NCI-H460 (cell line): ENCODE measurements around the gene RASGRP4. TPM values are rescaled to one million over a fixed set of nuclear protein-coding genes. Genes with fewer than 3 reads are reported as not detected.
"Not testable (repeated sequence)": the region's sequence is repeated elsewhere in the genome, so short reads cannot be mapped to it uniquely, and the experiment has no call there.

Experiments used
- DNase-seq: peaks from one replicate; pipeline ENCODE4 v3.0.0-alpha.2; 2016; ENCODE audit warnings: low read depth; ENCODE audit errors: extremely low read depth
- total RNA-seq: library from RNA; depleted of rRNA; stranded (reverse); fragments of >200 nt; shearing (Covaris generic); gene quantifications from 2 replicates; pipeline ENCODE4 v1.2.3, GENCODE V29; 2014

The RASGRP4 gene
- total RNA-seq, 1 experiment from 2014 or later: not detected

DNA sequence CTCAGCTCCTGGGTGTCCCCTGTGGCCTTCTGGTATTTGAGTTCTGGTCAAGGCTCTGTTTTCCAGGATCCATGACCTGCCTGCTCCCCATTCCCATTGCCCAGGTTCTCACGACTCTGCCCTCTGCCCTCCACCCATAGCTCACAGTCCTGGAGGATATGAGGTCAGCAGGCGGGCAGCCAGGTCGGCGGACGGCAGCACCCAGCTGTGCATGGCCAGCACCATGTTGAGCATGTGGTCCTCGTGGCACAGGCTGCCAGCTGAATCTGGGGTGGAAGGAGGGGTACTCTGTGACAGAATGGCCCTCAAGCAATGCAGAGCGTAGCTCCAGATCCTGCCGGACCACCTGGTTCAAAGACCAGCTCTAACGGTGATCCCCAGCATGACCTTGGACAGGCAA lies 5.1 kb downstream of the RASGRP4 start:
- DNase-seq: no peak

DNA sequence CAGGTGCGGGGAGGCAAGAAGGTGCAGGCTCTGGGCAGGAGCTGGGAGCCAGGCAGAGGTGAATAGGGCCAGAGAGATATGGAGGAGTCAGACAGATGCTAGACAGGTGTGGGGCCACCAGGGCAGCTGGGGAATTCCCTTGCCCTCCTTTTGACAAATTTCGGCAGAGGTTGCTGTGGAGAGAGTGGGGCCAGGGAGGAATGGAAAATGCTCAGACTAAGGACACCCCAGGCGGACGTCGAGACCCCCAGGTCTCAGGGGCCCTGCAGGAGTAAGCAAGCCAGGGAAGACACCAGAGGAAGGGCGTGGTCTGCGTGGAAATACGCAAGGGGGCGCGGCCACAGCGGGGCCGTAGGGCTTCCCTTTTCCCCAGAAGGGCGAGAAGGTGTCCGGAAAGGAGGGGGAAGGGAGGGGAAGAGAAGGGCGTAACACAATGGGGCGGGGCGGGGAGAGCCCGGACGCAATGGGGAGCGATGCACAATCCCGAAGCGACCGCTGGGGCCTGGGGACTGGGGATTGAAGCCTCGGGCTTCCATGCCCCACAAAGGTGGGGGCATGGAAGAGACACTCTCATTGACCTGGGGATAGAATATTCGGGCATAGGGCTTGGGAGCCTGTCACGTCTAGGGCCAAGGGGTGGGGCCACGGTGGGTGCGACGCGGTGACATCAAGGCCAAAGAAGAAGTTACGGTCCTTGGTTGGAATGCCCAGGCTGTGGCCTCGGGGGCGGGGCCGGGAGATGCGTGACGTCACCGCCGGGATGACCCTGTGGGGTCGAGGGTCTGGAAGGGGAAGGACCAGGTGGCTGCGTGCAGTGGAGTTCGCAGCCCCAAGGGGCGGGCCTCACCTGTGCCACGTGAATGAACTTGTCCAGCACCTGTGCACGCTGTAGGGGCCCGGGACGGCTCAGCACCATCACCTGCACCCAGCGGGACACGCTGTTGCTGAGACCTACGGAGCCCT lies 8.2 kb downstream of the RASGRP4 start:
- peak; percentile 39 for DNase-seq

DNA sequence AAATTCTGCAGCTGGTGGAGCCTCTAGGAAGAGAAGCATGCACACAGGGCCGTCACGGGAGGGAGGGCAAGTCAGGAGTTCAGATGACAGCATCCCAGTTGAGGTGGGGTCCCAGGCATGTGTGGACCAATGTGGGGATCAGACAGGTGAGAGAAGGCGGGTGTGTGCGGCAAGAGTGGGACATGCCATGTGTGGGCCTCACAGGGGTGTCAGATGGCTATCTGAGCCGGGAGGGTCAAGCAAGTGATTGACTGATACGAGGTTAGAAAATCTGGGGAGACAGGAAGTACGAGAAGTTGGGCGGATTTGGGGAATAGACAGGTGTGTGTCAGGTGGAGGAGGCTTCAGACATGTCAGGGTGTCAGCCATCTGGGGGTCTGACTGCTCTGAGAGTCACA lies 8.9 kb downstream of the RASGRP4 start:
- DNase-seq: no peak

DNA sequence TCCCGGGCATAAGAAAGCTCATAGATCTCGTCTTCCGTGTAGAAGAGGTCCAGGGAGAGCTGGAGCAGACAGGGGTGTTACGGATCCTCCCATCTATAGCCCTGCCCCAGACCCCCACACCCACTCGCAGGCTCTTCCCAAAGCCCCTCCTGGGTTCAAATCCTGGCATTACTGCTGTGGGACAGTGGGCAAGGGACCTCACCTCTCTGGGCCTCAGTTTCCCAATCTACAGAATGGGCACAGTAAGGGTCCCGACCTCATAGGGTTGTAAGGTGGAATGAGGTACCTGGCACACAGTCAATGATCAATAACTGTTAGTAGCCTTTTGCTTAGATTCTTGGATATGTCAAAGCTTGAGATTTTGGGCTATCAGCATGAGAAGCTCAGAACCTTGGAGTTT lies 12.6 kb downstream of the RASGRP4 start:
- no peak for DNase-seq

GRCh38 chr19:38412961-38413360 lies 13.1 kb downstream of the RASGRP4 start:
- DNase-seq: no peak

DNA sequence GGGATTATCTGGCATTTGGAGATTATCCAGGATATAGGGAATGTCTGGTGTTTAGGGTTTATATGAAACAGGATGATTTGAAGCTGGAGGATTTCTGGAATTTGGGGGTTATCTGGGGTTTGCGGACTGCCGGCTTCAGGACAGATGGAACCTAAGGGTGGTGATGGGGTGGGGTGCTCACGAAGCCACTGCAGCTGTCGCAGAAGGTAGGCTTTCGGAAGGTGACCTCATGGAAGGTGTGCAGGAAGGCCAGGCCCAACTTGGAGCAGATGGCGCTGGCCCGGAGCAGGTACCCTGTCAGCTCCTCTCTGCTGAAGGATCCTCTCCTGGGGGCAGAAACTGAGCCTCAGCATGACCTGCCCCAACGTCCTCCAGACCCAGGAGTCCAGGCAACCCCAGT lies 13.5 kb downstream of the RASGRP4 start:
- DNase-seq: no peak

- DNase-seq: not testable (repeated sequence)
Measured at GRCh38 chr19:38411898-38412297, 14.1 kb downstream of the RASGRP4 start.

GRCh38 chr19:38411041-38411712 lies 14.8 kb downstream of the RASGRP4 start:
- no peak for DNase-seq

DNA sequence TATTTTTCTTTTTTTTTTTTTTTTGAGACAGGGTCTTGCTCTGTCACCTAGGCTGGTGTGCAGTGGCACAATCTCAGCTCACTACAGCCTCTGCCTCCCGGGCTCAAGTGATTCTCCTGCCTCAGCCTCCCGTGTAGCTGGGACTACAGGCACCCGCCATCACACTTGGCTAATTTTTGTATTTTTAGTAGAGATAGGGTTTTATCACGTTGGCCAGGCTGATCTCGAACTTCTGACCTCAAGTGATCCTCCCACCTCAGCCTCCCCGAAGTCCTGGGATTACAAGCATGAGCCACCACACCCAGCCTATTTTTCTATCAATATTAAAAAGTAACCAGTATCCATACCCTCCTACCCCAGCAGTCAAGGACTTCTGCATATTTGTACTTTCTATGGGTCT lies 15.6 kb downstream of the RASGRP4 start:
- not testable (repeated sequence) for DNase-seq

DNA sequence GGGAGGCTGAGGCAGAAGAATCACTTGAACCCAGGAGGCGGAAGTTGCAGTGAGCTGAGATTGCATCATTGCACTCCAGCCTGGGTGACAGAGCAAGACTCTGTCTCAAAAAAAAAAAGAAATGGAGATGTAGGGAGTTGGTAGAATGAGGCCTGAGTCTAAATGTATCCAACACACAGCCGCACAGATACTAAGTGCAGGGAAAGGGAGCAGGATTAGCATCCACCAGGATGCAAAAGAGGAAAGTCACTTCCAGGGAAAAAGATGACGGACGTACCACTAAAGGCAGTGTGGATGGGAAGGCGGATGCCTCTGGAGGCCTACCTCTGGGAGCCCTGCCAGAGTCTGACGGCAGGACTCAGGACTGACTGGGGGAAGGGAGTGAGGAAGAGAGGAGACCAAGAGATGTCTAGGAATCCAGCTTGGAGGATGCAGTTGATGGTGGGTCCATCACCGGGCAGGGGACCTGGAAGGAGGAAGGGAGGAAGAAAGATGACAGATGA lies 16.3 kb downstream of the RASGRP4 start:
- DNase-seq: no peak

- DNase-seq: no peak
Measured at GRCh38 chr19:38405276-38405675, 20.7 kb downstream of the RASGRP4 start.

DNA sequence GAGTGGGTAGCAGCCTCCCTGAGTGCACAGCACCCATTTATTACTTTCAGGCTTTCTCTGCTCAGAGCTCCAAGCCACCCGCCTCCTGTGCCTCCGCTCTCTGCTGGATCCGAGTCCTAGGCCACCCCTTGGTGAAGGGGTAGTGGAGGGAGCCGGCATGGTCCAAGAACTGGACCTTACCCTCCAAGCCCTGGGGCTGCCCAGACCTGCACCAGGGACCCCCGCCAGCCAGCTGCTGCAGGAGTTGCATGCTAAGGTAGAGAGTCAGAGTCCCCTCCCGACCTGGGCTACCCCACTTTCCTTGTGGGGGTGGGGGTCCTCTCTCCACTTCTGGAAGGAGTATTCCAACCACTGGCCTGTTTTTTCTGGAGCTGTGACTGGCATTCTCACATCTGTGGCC lies 21.2 kb downstream of the RASGRP4 start:
- no peak for DNase-seq

GRCh38 chr19:38402967-38403674 lies 22.9 kb downstream of the RASGRP4 start, which contains the start of gene FAM98C:
TSS of gene FAM98C (plus strand) at chr19:38403093. CDS start at chr19:38403154, 61 bp downstream.
- DNase-seq: peak; percentile 91

GRCh38 chr19:38402623-38402966 lies 23.4 kb downstream of the RASGRP4 start:
- DNase-seq: no peak

- no peak for DNase-seq
Measured at GRCh38 chr19:38401148-38401547, 24.9 kb downstream of the RASGRP4 start.

- no peak for DNase-seq
Measured at GRCh38 chr19:38400361-38400760, 25.7 kb downstream of the RASGRP4 start.

- no peak for DNase-seq
Measured at GRCh38 chr19:38399537-38399936, 26.5 kb downstream of the RASGRP4 start.

DNA sequence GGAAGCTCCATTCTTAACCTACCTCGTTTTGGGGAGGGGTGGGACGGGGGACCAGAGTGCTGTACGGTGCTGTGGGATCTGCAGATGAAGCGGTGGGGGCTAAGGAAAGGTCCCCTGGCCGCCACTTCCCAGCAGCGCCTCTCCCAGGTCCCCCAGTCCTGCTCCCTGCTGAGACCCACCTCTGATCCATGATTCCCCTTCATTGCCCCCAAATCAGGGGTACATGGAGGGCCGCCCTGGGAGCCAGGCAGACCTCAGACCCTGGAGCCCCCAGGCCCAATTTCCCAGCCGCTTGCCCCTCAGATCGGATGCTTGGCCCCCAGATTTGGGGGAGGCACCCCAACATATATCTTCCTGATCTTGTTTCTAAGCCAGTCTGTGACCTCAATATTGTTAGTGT lies 26.9 kb downstream of the RASGRP4 start:
- DNase-seq: no peak

DNA sequence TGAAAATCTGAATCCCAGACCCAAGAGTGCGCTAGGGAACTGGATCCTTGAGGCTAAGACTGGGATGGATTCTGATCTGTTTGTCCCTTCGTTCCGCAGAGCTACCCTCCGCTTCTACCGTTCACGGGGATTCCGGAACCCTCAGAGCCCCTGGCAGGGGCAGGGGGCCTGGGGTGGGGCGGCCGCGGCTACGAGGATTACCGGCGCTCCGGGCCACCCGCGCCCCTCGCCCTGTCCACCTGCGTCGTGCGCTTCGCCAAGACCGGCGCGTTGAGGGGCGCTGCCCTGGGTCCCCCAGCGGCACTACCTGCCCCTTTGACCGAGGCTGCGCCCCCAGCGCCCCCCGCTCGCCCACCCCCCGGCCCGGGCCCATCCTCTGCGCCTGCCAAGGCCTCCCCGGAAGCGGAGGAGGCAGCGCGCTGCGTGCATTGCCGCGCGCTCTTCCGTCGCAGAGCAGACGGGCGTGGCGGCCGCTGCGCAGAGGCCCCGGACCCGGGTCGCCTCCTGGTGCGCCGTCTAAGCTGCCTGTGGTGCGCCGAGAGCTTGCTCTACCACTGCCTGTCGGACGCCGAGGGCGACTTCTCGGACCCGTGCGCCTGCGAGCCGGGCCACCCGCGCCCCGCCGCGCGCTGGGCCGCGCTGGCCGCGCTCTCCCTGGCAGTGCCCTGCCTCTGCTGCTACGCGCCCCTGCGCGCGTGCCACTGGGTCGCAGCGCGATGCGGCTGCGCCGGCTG lies 30.5 kb downstream of the RASGRP4 start:
- DNase-seq: no peak

DNA sequence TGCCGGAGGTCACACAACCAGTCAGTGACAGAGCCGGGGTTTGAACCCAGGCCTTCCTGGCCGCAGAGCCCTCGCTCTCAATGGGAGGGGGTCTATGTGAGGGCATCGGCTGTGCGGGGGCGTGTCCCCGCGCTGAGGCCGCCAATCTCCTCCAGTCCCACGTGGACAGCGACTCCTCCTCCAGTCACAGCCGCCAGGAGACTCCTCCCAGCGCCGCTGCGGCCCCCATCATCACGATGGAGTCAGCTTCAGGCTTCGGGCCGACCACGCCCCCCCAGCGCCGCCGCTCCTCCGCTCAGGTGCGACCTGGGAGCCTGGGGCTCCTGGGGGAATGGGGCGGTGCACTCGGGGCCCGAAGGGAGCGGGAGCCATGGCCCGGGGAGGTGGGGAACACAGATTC lies 31.5 kb downstream of the RASGRP4 start:
- DNase-seq: no peak
